K562 (cell line): ENCODE results near the gene PPIL1. TPM values are rescaled to one million over a fixed set of nuclear protein-coding genes. Genes with fewer than 3 reads are reported as not detected.

Experiments
- BCOR ChIP-seq: fragments of 450-650 bp; IDR thresholded peaks from 2 replicates; pipeline ENCODE4 v1.6.1; 2016
- CTBP1 ChIP-seq: fragments of 450-650 bp; IDR thresholded peaks from 2 replicates; pipeline ENCODE4 v1.6.1; 2016; ENCODE audit warnings: borderline replicate concordance
- HIVEP1 ChIP-seq: fragments of 250-450 bp; sonication (Bioruptor Pico); IDR thresholded peaks from 2 replicates; pipeline ENCODE4 v1.4.0; 2020; ENCODE audit warnings: mild to moderate bottlenecking
- HSF4 ChIP-seq: fragments of 250-450 bp; sonication (Bioruptor Pico); IDR thresholded peaks from 2 replicates; pipeline ENCODE4 v2.1.2; 2022; ENCODE audit warnings: mild to moderate bottlenecking, moderate library complexity, borderline replicate concordance
- NEUROD1 ChIP-seq: fragments of 150-350 bp; IDR thresholded peaks from 2 replicates; pipeline ENCODE4 v1.6.1; 2014; ENCODE audit warnings: borderline replicate concordance, low read length, low read depth; ENCODE audit not compliant: partially characterized antibody
- PHTF2 ChIP-seq: fragments of 250-450 bp; sonication (Bioruptor Pico); IDR thresholded peaks from 2 replicates; pipeline ENCODE4 v1.5.0; 2021; ENCODE audit warnings: mild to moderate bottlenecking
- POLR2AphosphoS2 ChIP-seq: IDR thresholded peaks from 2 replicates; pipeline ENCODE4 v1.6.1; 2012; ENCODE audit warnings: low read length, improper control_type of control experiment
- SMARCC2 ChIP-seq: fragments of 450-650 bp; IDR thresholded peaks from 2 replicates; pipeline ENCODE4 v1.6.1; 2017; ENCODE audit warnings: antibody characterized with exemption, moderate library complexity, mild to moderate bottlenecking, low read depth
- ZC3H11A ChIP-seq: IDR thresholded peaks from 2 replicates; pipeline ENCODE4 v1.6.1; 2012; ENCODE audit warnings: low read depth, low read length, improper control_type of control experiment
- ZNF124 ChIP-seq: sonication (generic); formaldehyde crosslinking; IDR thresholded peaks from 2 replicates; pipeline ENCODE4 v1.8.1; 2022; ENCODE audit warnings: missing genetic modification reagents
- ZNF174 ChIP-seq: fragments of 250-450 bp; sonication (Bioruptor Pico); IDR thresholded peaks from 2 replicates; pipeline ENCODE4 v1.4.0; 2020; ENCODE audit warnings: mild to moderate bottlenecking
- ZNF197 ChIP-seq: fragments of 200-800 bp; sonication (Bioruptor generic); IDR thresholded peaks from 2 replicates; pipeline ENCODE4 v1.6.1; 2016; ENCODE audit warnings: low read depth, missing genetic modification characterization, missing compliant biosample characterization
- ZNF23 ChIP-seq: fragments of 250-450 bp; sonication (Bioruptor Pico); IDR thresholded peaks from 2 replicates; pipeline ENCODE4 v1.4.0; 2020; ENCODE audit warnings: mild to moderate bottlenecking
- ZNF644 ChIP-seq: fragments of 200-800 bp; sonication (Bioruptor generic); IDR thresholded peaks from 2 replicates; pipeline ENCODE4 v1.6.1; 2016; ENCODE audit warnings: low read depth, missing genetic modification characterization, missing compliant biosample characterization
- polyA plus RNA-seq, 8 experiments: library from polyadenylated mRNA; depleted of rRNA in 4 of 8; stranded (reverse) in 5 of 8; unstranded in 3 of 8; fragments of >200 nt; fragmentation: Nextera tagmentation in 2 of 8; fragmentation: Illumina TruSeq in 1 of 8; extraction: Ambion mirVana in 2 of 8; extraction: Trizol in 1 of 8; gene quantifications; 2 replicates each; pipeline versions ENCODE4 v1.2.1 to v1.2.3, GENCODE V29; 2011 to 2014; ENCODE audit warnings: inconsistent platforms in 1 of 8, missing spikeins in 1 of 8
- total RNA-seq, 7 experiments: library from RNA; depleted of rRNA in 6 of 7; stranded (reverse); fragments of >200 nt in 6 of 7; fragmentation: Illumina TruSeq in 2 of 7; extraction: Trizol in 2 of 7; gene quantifications; 2 replicates each; pipeline versions ENCODE4 v1.2.1 to v1.2.3, GENCODE V29; 2011 to 2021; ENCODE audit warnings: low replicate concordance in 1 of 7
- TF ChIP-seq, protein P1 (sequence below): fragments of 250-450 bp; sonication (Bioruptor Pico); IDR thresholded peaks from 2 replicates; pipeline ENCODE4 v1.5.0; 2022; ENCODE audit warnings: mild to moderate bottlenecking
- TF ChIP-seq, protein P2 (sequence below): fragments of 250-450 bp; sonication (Bioruptor Pico); IDR thresholded peaks from 2 replicates; pipeline ENCODE4 v1.4.0; 2020; ENCODE audit warnings: mild to moderate bottlenecking, moderate library complexity
- TF ChIP-seq, protein P3 (sequence below): fragments of 450-650 bp; formaldehyde crosslinking; IDR thresholded peaks from 2 replicates; pipeline ENCODE4 v1.4.0; 2020; ENCODE audit warnings: mild to moderate bottlenecking, moderate library complexity
- TF ChIP-seq, protein P4 (sequence below): fragments of 250-450 bp; sonication (Bioruptor Pico); IDR thresholded peaks from 2 replicates; pipeline ENCODE4 v1.5.0; 2021
- TF ChIP-seq, protein P5 (sequence below): IDR thresholded peaks from 2 replicates; pipeline ENCODE4 v1.6.1; 2011; ENCODE audit not compliant: insufficient read length; ENCODE audit errors: extremely low read depth
- TF ChIP-seq, protein P6 (sequence below): fragments of 250-450 bp; sonication (Bioruptor Pico); IDR thresholded peaks from 2 replicates; pipeline ENCODE4 v1.4.0; 2020; ENCODE audit warnings: mild to moderate bottlenecking

Gene PPIL1
- total and polyA plus RNA-seq, 9 of the 15 experiments (the other 6 are each of a cell fraction or from before 2014, with no cell fraction given), result 65.8 to 205 (median 130) TPM

DNA sequence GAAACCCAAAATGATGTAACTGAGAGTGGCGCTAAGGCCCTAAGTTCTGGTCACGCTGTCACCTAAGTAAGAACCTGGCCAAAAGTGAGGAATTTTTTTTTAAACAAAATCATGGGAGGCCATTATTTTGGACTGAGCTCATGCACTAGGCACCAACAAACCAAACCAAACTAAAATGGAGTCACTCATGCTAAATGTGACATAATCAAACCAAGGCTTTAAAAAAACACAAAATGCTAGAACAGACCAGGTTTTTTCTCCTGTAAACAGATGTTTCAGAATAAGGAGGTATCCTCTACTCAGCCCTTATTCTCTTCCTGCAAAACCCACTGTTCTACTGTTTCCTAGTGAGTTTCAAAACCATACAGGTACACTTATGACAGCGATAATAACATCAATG is 10.0 kb upstream of the PPIL1 start (continued):
- TF ChIP-seq, protein P1, sequence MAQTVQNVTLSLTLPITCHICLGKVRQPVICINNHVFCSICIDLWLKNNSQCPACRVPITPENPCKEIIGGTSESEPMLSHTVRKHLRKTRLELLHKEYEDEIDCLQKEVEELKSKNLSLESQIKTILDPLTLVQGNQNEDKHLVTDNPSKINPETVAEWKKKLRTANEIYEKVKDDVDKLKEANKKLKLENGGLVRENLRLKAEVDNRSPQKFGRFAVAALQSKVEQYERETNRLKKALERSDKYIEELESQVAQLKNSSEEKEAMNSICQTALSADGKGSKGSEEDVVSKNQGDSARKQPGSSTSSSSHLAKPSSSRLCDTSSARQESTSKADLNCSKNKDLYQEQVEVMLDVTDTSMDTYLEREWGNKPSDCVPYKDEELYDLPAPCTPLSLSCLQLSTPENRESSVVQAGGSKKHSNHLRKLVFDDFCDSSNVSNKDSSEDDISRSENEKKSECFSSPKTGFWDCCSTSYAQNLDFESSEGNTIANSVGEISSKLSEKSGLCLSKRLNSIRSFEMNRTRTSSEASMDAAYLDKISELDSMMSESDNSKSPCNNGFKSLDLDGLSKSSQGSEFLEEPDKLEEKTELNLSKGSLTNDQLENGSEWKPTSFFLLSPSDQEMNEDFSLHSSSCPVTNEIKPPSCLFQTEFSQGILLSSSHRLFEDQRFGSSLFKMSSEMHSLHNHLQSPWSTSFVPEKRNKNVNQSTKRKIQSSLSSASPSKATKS, result no peak
- TF ChIP-seq, protein P2, sequence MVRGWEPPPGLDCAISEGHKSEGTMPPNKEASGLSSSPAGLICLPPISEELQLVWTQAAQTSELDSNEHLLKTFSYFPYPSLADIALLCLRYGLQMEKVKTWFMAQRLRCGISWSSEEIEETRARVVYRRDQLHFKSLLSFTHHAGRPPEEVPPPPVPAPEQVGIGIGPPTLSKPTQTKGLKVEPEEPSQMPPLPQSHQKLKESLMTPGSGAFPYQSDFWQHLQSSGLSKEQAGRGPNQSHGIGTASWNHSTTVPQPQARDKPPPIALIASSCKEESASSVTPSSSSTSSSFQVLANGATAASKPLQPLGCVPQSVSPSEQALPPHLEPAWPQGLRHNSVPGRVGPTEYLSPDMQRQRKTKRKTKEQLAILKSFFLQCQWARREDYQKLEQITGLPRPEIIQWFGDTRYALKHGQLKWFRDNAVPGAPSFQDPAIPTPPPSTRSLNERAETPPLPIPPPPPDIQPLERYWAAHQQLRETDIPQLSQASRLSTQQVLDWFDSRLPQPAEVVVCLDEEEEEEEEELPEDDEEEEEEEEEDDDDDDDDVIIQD (CRISPR knock-in tag), result peak; percentile 70; the same call in 1 of the 2 replicates
- TF ChIP-seq PHTF2 (CRISPR knock-in tag) (no peak), POLR2AphosphoS2 (no peak), ZNF124 (CRISPR knock-in tag) (no peak), HIVEP1 (CRISPR knock-in tag) (peak; percentile 86; the same call in 1 of the 2 replicates), ZC3H11A (no peak), ZNF23 (CRISPR knock-in tag) (no peak), SMARCC2 (no peak), BCOR (no peak), NEUROD1 (no peak), ZNF644 (tag) (peak; percentile 94), ZNF197 (CRISPR knock-in tag) (peak; percentile 80), HSF4 (peak; percentile 91; the same call in 1 of the 2 replicates), ZNF174 (no peak), CTBP1 (no peak)
- TF ChIP-seq, protein P3, sequence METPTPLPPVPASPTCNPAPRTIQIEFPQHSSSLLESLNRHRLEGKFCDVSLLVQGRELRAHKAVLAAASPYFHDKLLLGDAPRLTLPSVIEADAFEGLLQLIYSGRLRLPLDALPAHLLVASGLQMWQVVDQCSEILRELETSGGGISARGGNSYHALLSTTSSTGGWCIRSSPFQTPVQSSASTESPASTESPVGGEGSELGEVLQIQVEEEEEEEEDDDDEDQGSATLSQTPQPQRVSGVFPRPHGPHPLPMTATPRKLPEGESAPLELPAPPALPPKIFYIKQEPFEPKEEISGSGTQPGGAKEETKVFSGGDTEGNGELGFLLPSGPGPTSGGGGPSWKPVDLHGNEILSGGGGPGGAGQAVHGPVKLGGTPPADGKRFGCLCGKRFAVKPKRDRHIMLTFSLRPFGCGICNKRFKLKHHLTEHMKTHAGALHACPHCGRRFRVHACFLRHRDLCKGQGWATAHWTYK (CRISPR knock-in tag), result peak; percentile 89
- TF ChIP-seq, protein P4, sequence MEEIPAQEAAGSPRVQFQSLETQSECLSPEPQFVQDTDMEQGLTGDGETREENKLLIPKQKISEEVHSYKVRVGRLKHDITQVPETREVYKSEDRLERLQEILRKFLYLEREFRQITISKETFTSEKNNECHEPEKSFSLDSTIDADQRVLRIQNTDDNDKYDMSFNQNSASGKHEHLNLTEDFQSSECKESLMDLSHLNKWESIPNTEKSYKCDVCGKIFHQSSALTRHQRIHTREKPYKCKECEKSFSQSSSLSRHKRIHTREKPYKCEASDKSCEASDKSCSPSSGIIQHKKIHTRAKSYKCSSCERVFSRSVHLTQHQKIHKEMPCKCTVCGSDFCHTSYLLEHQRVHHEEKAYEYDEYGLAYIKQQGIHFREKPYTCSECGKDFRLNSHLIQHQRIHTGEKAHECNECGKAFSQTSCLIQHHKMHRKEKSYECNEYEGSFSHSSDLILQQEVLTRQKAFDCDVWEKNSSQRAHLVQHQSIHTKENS (CRISPR knock-in tag), result no peak
- TF ChIP-seq, protein P5, sequence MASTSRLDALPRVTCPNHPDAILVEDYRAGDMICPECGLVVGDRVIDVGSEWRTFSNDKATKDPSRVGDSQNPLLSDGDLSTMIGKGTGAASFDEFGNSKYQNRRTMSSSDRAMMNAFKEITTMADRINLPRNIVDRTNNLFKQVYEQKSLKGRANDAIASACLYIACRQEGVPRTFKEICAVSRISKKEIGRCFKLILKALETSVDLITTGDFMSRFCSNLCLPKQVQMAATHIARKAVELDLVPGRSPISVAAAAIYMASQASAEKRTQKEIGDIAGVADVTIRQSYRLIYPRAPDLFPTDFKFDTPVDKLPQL, result no peak
- TF ChIP-seq, protein P6, sequence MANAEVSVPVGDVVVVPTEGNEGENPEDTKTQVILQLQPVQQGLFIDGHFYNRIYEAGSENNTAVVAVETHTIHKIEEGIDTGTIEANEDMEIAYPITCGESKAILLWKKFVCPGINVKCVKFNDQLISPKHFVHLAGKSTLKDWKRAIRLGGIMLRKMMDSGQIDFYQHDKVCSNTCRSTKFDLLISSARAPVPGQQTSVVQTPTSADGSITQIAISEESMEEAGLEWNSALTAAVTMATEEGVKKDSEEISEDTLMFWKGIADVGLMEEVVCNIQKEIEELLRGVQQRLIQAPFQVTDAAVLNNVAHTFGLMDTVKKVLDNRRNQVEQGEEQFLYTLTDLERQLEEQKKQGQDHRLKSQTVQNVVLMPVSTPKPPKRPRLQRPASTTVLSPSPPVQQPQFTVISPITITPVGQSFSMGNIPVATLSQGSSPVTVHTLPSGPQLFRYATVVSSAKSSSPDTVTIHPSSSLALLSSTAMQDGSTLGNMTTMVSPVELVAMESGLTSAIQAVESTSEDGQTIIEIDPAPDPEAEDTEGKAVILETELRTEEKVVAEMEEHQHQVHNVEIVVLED (CRISPR knock-in tag), result no peak
